Measurements from ENCODE around the gene GRIA4.

GRCh38 chr11:105588001-105588400 is 21.9 kb upstream of the GRIA4 start:
- no peak for TF ChIP-seq GATA3 (IDR thresholded peaks at IDR 0.05; ENCODE audit: low read depth, low read length)
- no peak for TF ChIP-seq GATA2 (IDR thresholded peaks at IDR 0.05; ENCODE audit: low read depth, low read length)
